A673 (cell line): ENCODE measurements around the gene RUFY2. TPM values are rescaled to one million over a fixed set of nuclear protein-coding genes. Genes with fewer than 3 reads are reported as not detected.

Source experiments
- BruUV-seq: library from RNA; stranded (reverse); fragments of 400-500 nt; replicated peaks from 2 replicates; lab custom pipeline; 2021; lab: Mats Ljungman, UMichigan
- CTCF ChIA-PET: fragments of 300-600 bp; sonication (Branson Sonifier 250); formaldehyde crosslinking; loops from one replicate; lab custom pipeline; 2022; ENCODE audit warnings: antibody characterized with exemption; lab: Charles Lee
- POLR2A ChIA-PET: fragments of 300-600 bp; sonication (Branson Sonifier 250); formaldehyde crosslinking; loops from one replicate; lab custom pipeline; 2022; ENCODE audit warnings: antibody characterized with exemption; ENCODE audit not compliant: low non-redundant PET; lab: Charles Lee
- DNase-seq: peaks from one replicate; pipeline ENCODE4 v3.0.0-alpha.2; 2015; ENCODE audit warnings: low spot score
- H3K27ac ChIP-seq: fragments of 200-600 bp; sonication (generic); 2 replicates; pipeline ENCODE4 v1.5.1; 2016; ENCODE audit warnings: mixed run types, low read depth, mild to moderate bottlenecking, mixed read lengths, antibody characterized with exemption, low read length; ENCODE audit not compliant: poor library complexity, severe bottlenecking
- H3K27me3 ChIP-seq: fragments of 200-600 bp; sonication (generic); replicated peaks from 2 replicates; pipeline ENCODE4 v1.6.1; 2017; ENCODE audit warnings: mixed run types, low read depth, mild to moderate bottlenecking, mixed read lengths, antibody characterized with exemption, low read length; ENCODE audit not compliant: insufficient read depth, poor library complexity
- H3K36me3 ChIP-seq: fragments of 200-600 bp; sonication (generic); 2 replicates; pipeline ENCODE4 v1.6.1; 2016; ENCODE audit warnings: mixed run types, mild to moderate bottlenecking, mixed read lengths, antibody characterized with exemption, low read length; ENCODE audit not compliant: insufficient read depth, poor library complexity, severe bottlenecking
- H3K4me1 ChIP-seq: fragments of 200-600 bp; sonication (generic); 2 replicates; pipeline ENCODE4 v1.6.1; 2017; ENCODE audit warnings: mixed run types, mild to moderate bottlenecking, mixed read lengths, antibody characterized with exemption, low read length; ENCODE audit not compliant: insufficient read depth, poor library complexity, severe bottlenecking
- H3K4me3 ChIP-seq: fragments of 200-600 bp; sonication (generic); 2 replicates; pipeline ENCODE4 v1.5.1; 2016; ENCODE audit warnings: low read depth, mixed run types, mild to moderate bottlenecking, mixed read lengths, low read length; ENCODE audit not compliant: poor library complexity, severe bottlenecking
- H3K9me3 ChIP-seq: fragments of 200-600 bp; sonication (generic); 2 replicates; pipeline ENCODE4 v1.6.1; 2016; ENCODE audit warnings: mixed run types, low read depth, mild to moderate bottlenecking, mixed read lengths, antibody characterized with exemption, low read length; ENCODE audit not compliant: poor library complexity, severe bottlenecking
- CTCF ChIP-seq: fragments of 300-800, 200-600 bp; sonication (generic); conservative IDR thresholded peaks from 2 replicates; pipeline ENCODE4 v1.5.1; 2017; ENCODE audit warnings: low read depth, mild to moderate bottlenecking, antibody characterized with exemption, low read length, moderate library complexity, mixed read lengths
- EZH2 ChIP-seq: fragments of 200-600 bp; sonication (generic); IDR thresholded peaks from 2 replicates; pipeline ENCODE4 v1.6.1; 2017; ENCODE audit warnings: borderline replicate concordance, low read depth, mild to moderate bottlenecking, mixed read lengths, antibody characterized with exemption, low read length; ENCODE audit not compliant: poor library complexity, severe bottlenecking
- intact Hi-C: fragments of 100-400 bp; cut with micrococcal nuclease; formaldehyde crosslinking; loops from one replicate; pipeline ENCODE4 v1.10.0; 2022; ENCODE audit not compliant: unreplicated experiment
- total RNA-seq: library from RNA; stranded (reverse); gene quantifications from 2 replicates; pipeline ENCODE4 v1.2.3, GENCODE V29; 2021

Gene RUFY2
- total RNA-seq, 1 experiment from 2014 or later, result 25.8 TPM

GRCh38 chr10:68303849-68304412, 103.1 kb downstream of the RUFY2 start:
- Histone ChIP-seq H3K4me3 (no peak overlapping the region), H3K9me3 (no peaks in the 10 kb centered on the region), H3K4me1 (no peaks in the 10 kb centered on the region), H3K27me3 (no peaks in the 10 kb centered on the region), H3K36me3 (no peaks in the 10 kb centered on the region), H3K27ac (no peak overlapping the region)
- TF ChIP-seq CTCF (no peak), EZH2 (no peak)
- POLR2A ChIA-PET, result interaction anchor here (0.6 kb wide), 1 partner anchor 96 kb away, joined by 3 read pairs; no protein-coding TSS in a partner anchor
- BruUV-seq, result no TSS peak
- CTCF ChIA-PET, result interaction anchor here (0.6 kb wide), 1 partner anchor 94 kb away, joined by 3 read pairs; no protein-coding TSS in a partner anchor
- intact Hi-C loops, result loop anchor here (5.0 kb wide), 2 partner anchors 222 to 447 kb away; no protein-coding TSS in a partner anchor
- DNase-seq, result no peak

GRCh38 chr10:68302871-68303270, 104.2 kb downstream of the RUFY2 start:
- intact Hi-C loops, result loop anchor here (1.0 to 5.0 kb wide), 3 partner anchors 90 to 446 kb away; no protein-coding TSS in a partner anchor
- no peaks in the 10 kb centered on the region for H3K4me1 ChIP-seq
- H3K9me3 ChIP-seq, result no peaks in the 10 kb centered on the region
- CTCF ChIA-PET, result interaction anchor here (0.6 to 1.1 kb wide), 2 partner anchors 89 to 448 kb away, joined by 3 to 4 read pairs; no protein-coding TSS in a partner anchor
- POLR2A ChIA-PET, result interaction anchor here (0.6 kb wide), 1 partner anchor 60 kb away, joined by 12 read pairs; no protein-coding TSS in a partner anchor
- H3K4me3 ChIP-seq, result no peak overlapping the region
- DNase-seq, result no peak
- H3K27me3 ChIP-seq, result no peaks in the 10 kb centered on the region
- no peak overlapping the region for H3K27ac ChIP-seq
- H3K36me3 ChIP-seq, result no peaks in the 10 kb centered on the region
- TF ChIP-seq EZH2, result no peak
- no peak for TF ChIP-seq CTCF
- no TSS peak for BruUV-seq

GRCh38 chr10:68302503-68302823, 104.6 kb downstream of the RUFY2 start:
- BruUV-seq, result no TSS peak
- CTCF ChIA-PET, result interaction anchor here (0.6 to 1.1 kb wide), 2 partner anchors 88 to 447 kb away, joined by 3 to 4 read pairs; no protein-coding TSS in a partner anchor
- no peaks in the 10 kb centered on the region for H3K9me3 ChIP-seq
- POLR2A ChIA-PET, result interaction anchor here (0.6 kb wide), 1 partner anchor 60 kb away, joined by 12 read pairs; no protein-coding TSS in a partner anchor
- no peak overlapping the region for H3K27ac ChIP-seq
- TF ChIP-seq EZH2, result no peak
- no peak for TF ChIP-seq CTCF
- peaks cover 1% of the 10 kb centered on the region for H3K4me1 ChIP-seq
- H3K27me3 ChIP-seq, result no peaks in the 10 kb centered on the region
- DNase-seq, result no peak
- no peak overlapping the region for H3K4me3 ChIP-seq
- H3K36me3 ChIP-seq, result no peaks in the 10 kb centered on the region
- intact Hi-C loops, result loop anchor here (1.0 to 5.0 kb wide), 3 partner anchors 89 to 445 kb away; no protein-coding TSS in a partner anchor
